HG03025 (cell line): ENCODE results near the gene MAML3.

Source experiments
- ATAC-seq: cut with Tn5 transposase; IDR thresholded peaks from one replicate; pipeline ENCODE4 v1.9.1; 2021; ENCODE audit warnings: mild to moderate bottlenecking, moderate library complexity; ENCODE audit not compliant: unreplicated experiment, low FRiP score

Gene MAML3

DNA sequence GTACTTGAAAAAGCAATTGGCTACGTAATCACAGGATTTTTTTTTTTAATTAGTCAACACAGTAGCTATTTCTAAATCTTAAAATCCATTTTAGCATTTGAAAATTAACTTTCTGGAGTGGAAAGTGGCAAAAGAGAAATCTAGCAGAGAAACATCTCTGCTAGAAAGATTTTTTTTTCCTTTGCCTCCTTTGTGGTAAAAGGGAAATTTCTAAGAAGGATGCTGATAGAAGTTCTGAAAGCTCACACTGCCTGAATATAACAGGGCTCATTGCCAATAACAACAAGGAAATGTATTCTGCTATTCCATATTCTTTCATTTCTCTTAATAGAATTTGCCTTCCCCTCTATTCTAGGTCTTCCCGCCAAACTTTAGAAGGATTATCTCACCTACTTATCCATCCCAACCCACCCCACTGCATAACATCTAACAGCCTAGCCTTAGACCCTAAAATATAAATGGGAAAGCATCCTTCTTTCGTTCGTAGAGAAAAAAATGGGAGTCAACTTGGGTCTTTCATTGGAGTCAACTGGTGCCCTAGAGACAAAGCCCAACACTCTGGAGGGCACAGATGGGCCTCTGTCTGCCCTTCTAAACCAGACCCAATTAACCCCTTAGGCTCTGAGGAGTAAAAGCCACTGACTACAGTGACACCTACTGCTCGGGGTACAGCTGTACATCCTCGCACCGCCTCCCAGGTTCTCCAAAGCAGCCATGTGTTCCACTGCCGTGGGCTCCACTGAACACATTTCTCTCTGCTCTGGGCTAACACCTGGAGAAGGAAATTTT lies 103.9 kb downstream of the MAML3 start:
- no peak for ATAC-seq

DNA sequence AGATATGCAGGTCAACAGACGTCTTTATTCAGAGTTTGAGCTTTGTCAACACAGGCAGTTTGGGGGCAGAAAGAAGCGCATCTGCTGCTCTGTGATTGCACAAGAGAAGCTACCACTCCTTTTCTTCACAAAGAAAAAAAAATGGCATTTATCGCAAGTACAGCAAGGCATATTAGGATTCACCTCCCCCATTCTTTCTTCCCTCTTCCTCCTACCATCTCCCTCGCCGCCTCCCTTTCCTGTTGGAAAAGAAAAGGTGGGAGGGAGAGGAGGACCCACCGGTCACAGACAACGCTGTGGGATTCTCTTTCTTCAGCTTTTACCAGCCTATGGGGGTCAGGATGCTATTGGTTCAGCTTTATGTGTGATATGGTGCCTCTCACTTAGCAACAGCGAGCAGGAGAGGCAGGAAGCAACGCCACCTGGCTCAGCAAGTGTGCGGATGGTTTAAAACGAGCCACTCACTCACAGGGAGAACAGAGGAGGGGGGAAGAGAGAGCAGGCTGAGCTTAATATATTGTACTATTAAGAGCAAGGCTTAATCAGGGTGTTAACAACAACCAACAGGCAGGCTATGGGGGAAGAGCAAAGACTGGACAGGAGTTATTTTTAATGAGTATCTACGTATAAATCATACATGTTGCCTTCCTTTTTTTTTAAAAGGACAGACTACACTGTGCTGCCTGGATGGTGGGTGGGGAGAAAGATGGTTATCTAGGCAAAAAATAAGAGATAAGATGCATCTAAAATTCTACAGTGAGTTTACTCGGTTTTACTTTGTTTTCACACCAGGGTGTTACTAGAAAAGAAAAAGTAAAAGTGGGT lies 104.7 kb downstream of the MAML3 start:
- no peak for ATAC-seq

DNA sequence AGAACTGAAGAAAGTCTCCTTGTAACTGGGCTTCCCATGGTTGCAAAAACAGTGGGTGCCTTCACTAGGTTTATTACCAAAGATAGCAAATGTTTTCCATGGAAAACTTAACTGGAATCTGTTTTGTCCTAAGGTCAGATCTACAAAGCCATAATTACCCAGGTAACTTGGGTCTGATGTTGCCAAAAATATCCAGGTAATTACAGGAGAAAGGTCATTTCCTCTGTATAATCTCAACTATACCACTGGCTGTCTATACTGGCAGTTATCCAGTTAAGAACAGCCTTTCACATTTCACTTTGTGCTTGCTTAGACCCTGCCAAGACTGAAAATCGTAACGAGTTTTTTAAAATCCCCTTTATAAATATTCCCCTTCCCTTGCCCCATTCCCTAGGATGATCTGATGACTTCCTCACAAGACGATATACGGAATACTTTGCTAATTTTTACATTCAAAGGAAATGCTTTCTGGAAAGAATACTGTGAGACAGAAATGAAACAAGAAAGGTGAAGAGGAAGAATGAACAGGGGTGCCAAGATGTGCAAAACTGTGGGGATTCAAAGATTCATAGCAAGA lies 105.5 kb downstream of the MAML3 start:
- no peak for ATAC-seq

DNA sequence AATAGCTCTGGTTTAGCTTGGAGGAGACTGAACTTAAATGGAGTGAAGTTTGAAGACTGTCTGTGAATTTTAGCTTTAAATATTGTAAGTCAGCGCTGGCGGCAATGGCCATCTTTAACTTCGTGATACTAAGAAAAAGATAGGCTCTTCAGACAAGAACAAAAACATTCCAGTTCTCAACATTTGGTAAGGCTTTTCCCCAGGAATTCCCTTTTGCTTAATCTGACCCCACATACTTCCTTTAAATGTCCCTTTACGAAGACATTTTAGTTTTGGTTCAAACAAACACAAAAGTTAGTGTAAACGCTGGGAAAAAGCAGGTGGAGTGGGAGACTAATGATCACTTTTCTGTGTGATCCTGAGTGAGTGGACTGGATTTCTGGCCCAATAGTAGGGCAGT lies 106.2 kb downstream of the MAML3 start:
- ATAC-seq, result no peak

DNA sequence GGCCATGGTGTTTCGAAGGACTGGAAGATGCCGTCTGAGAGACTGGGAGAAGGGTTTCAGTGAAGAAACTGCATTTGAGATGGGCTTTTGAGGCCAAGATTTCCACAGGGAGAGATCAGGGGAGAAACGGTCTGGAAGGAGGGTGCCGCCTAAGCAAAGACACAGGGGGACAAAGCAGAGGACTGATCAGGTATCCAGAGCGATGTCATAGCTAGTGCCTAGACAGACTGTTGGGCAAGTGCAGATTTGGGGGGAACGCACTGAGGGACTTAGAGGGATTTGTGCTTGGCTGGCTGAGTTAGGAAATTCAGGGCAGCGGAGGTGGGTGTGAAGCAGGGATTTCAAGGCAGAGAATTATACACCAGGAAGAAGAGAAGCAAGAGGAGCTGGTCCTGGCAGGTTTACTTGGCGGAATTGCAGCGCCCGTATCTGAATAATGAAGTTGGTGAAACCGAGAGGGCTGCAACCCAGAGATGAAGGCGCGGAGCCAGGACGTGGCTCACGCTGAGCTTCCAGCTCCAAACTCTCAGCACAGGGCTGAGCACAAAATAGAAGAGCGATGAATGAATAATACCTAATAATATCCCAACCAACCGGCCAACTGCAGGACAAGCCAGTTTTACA lies 106.9 kb downstream of the MAML3 start:
- no peak for ATAC-seq

DNA sequence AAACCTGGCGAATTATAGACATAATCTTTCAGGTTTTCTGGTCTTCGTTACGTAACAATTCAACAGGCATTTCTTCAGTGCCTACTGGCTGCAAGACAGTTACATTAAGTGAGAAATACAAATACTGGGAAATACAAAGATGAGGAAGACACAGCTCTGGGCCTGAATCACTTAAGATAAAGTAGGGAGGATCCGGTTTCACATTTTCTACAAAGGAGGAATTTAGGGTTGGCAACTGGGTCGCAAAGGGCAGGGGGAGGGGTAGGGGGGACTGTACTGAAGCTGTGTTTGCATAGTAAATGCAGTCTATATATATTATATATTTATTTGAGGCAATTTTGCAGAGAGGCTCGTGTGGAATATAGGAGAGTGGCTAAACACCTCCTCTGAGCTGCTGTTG lies 107.4 kb downstream of the MAML3 start:
- ATAC-seq, result no peak

DNA sequence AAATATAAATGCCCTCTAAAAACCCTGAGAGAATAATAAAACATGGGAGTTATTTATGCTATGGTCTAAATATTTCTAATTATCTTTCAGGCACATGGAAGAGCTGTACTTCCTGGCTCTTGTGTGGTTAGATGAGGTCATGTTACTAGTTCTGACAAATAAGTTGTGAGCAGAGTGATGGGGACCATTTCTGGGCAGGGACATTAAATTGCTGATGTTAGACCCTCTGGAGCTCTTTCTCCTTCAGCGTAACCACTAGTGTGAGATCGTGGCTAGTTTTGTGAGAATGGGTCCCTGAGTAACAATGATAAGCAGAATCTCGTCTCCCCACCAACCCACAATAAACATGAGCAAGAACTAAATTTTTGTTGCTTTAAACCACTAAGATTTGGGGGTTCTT lies 108.0 kb downstream of the MAML3 start:
- no peak for ATAC-seq

DNA sequence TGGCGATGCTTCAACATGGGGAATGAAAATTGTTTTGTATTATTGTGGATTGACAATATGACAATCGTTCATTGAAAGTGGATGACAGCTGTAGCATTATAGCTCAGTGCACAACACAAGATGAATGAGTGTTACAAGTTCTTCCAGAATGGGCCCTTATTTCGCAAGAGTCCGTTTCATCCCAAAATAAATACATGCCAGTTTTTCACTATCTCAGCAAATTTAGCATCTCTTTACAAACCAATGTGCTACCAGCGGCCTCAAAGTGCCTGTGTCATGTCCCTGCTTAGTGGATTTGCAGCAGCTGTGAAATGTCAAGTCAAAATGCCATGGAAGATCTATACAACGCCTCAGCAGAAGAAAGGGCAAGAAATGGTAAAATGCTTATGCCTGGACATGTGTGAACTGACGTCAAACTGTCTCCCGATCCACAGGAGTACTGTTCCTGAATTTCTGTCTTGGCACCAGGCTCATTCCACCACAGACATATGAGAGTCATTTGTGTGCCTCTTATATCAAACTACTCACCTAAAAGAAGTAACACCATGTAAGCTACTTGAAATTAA lies 109.6 kb downstream of the MAML3 start:
- ATAC-seq, result no peak

DNA sequence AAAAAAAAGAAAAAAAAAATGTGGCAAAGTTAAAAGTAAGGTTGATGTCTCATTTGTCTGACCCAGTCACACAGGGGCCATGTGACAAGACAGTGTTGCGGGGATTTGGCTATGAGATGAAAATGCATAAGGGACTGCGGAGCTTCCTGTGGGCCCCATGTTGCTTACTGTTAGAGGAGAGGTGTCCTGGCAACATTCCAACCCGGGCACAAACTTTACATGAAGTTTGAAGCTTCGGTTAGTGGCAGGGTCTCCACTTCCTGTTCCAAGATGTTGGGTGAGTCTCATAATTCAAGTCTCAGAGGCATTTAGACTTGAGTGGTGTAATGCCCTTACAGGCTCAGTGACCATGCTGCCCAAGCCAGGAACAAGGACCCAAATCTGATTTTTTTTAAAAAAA lies 111.3 kb downstream of the MAML3 start:
- no peak for ATAC-seq

DNA sequence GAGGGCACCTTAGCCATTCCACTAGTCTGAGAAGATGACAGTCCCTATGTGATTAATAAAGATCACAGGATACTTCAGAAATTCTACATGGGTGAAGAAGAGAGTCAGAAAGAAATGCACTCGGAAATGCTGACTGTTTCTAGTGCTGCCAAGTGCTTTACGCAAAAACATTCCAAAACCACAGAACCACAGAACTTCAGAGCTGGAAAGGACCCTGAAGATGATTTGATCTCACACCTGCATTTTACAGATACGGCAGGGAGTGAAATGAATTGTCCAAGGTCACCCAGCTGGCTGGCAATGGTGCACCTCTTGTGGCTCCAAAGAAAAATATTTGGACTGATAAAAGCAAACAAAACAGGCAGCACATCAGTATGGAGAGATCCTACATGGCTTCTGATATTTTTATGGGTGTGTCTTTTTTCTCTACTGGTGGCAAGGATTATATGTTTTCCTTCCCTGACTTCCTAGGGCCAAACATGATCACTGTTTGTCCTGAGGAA lies 115.9 kb downstream of the MAML3 start:
- no peak for ATAC-seq

DNA sequence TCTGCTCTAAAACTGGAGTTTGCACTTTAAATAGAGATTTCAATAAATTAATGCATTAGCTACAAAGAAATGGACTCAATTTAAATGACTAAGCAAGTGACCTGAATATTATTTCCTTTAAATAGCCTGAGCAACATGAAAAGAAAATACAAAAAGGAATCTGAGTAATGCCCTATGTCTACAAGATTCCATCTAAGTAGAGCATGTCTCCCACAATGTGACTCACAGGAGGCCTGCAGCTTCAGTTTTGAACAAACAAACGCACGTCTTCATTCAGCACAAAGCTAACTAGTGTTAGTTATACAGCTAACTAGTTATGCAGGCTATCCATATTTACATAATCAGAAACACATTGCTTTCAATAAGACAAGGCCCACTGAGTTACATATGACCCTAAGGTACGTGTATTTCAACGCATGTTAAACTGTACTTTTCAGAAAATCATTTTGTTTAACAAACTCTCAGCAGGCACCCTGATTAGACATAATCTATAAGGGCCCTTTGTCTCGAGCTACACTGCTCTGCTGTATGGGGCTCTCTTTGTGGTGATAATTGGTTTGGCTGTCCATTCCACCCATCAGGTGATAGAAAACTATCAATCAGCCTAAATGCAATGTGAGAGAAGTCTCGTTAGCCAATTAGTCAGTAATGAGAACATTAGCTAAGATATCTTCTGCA lies 116.5 kb downstream of the MAML3 start:
- no peak for ATAC-seq

DNA sequence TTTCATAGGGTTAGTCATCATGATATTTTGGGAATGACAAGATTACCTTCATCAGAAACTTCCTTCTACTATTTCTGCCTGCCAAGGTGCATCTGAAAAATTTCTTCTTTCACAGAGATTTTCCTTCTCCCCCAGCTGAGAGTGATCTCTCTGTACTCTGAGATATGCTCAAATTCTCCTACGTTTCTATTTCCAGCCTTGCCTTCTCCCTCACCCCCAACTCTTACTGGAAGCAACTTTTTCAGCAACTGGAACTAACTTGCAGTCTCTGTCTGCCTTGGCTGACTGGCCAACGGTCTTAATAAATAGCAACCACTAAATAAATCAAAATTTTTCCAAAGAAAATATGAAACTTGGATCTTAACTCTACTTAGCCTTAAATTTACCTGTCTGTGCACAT lies 122.3 kb downstream of the MAML3 start:
- ATAC-seq, result no peak

DNA sequence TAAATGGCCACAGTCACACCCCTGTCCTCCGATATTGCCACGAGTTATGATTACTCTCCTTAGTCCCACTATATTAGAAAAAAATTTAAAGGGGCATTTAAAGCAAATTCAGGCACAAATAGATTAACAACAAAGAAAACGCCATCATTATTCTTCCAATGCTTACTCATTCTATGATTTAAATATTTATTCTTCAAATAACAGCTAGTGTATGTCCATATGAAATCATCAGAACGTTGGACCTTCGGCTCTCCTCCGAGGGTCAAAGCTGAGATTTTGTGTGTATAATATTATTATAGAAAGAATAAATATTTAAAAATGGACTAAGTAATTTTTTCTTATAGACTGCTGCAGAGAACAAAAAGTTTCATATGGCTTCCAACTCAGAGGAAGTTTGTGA lies 122.9 kb downstream of the MAML3 start:
- no peak for ATAC-seq

DNA sequence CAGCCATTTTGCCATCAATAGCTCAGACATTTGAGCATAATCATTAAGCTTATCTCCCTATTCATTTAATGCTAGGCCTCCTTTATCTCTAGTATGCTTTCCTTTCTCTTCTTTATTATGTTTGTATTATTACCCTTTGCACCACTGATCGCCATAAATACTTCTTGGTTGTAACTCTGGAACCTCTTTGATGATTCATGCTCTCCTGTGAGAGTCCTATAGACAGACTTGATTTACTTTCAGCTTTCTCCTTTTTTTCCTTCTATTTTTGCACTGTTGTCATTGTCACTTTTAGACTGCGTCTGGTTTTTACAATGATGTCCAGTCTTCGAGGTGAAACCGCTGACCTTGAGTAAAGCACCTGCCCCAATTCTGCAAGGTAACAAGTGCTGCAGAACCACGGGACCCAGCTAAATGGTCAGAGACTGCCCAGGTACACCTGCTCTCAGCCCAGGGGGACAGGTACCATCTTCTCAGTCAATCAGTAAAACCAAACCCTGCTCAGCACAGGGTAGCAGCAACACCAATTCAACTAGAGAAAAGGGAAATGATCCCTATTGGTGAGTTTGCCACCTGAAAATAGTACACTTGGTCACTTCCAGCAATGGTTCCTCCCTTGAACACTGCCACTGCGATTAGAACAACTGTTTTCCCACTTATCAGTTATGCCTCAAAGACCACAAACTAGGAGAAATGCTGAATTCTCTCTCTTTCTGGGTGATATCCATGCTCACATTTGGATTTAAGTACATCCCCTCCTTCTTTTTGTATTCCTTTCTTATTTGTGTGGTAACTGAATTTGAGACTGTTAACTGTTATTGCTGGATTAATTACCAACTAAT lies 125.1 kb downstream of the MAML3 start:
- no peak for ATAC-seq

DNA sequence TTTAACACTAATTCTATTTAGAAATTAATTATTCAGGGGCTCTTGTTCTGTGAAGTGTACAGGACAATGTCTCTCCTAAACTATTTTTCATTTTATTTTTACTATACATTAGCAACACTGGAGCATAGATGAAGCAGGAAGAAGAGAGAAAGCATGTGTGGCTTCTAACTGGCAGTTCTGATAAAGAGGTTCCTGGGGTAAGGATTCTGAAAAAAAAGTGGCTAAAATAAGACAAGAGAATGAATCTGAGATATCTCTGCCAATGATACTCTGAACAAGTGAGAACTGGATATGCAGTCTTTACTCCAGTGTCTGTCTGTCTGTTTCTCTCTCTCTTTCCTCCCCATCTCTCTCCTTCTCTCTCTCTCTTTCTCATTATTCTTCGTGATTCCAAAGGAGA lies 125.9 kb downstream of the MAML3 start:
- no peak for ATAC-seq

DNA sequence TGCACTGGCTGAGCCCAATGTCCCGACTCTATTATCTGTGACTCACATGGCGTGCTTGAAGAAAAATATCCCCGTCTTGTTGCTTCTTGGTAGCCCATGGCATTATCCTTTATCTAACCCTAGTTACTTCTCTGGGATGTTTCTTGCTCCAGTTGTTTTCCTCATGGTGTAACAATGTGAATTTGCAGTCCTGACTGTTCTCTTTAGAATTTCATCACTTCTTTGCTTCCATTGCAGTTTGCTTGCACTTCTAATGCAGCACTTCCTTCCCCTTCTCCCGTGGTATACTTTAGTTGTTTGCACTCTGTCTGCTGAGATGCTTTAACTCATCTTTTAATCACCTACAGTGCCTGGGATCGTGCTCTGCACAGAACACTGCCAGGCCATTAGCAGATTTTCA lies 126.9 kb downstream of the MAML3 start:
- ATAC-seq, result no peak

DNA sequence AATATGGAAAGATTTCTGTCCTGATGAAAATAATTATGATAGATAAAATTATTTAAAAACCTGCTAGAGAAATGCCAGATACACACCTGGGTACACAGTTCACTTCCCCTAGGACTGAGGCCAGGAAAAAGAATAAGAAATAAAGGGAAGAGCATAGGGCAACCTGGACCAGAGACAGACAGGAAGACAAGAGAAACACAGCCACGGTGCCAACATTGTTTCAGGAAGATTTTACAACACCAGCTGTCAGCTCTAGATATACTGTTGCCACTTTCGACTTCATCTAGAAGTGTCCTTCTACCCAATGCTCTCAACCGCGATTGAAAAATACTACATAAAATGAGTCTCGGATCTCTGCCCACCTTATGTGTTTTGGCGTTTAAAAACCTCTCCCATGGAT lies 128.5 kb downstream of the MAML3 start:
- ATAC-seq, result no peak

DNA sequence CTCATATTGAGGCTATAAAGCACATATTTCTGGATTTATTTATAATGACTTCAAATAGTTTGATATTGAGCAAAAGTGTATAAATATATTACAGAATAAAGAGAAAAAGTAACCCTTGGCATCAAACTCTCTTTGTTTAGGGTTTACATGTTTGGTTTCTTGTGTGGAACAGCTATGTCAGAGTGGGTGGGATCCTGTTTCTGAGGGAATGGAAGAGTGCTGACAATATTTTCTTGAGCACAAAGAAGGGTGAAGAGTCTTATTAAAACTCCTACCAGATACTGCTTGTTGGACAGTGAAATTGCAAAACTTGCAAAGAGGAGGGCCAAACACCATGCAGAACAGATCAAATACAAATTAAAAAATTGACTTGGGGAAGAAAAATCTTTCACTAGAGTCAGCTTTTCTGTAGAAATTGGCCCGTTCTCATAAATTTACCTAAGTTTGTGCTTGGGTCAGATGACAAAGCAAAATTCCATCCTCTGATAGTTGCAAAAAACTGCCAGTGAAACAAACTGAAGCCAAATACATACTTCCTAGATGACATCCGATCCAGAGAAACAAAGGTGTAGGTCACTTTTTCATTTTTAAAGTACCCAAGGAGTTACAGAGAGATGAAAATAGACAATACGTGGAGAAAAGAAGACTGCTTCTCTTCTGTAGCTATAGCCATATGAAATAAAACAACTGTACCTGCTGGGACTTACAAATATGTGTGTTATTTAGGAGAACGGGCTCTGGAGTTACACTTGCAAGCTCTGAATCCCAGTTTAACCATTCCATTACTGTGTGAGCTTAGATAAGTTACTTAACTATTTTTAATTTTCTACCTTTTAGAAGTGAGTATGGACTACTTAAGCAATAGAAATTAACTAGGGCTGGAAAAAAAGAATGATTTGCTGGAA lies 133.3 kb downstream of the MAML3 start:
- no peak for ATAC-seq
